Sigmoid colon (tissue), 4 donors: ENCODE results near the gene MTMR2.

Source experiments
- CTCF ChIP-seq, 4 experiments: fragments of 450-650 bp in 3 of 4; fragments of 200-600 bp in 1 of 4; IDR thresholded peaks; one replicate each; pipeline ENCODE4 v1.5.1; 2016 to 2019; ENCODE audit warnings: antibody characterized with exemption in 4 of 4, mild to moderate bottlenecking in 3 of 4, moderate library complexity in 2 of 4
- EP300 ChIP-seq, 4 donors: sonication (generic); formaldehyde crosslinking; IDR thresholded peaks; one replicate each; pipeline ENCODE4 v1.6.1; 2017; ENCODE audit warnings: antibody characterized with exemption in 4 of 4
- POLR2A ChIP-seq, 2 donors: fragments of 450-650 bp; IDR thresholded peaks; one replicate each; pipeline ENCODE4 v1.6.1; 2016; ENCODE audit warnings: antibody characterized with exemption in 2 of 2, mild to moderate bottlenecking in 2 of 2, moderate library complexity in 2 of 2
- POLR2AphosphoS5 ChIP-seq, 4 donors: sonication (generic); formaldehyde crosslinking; IDR thresholded peaks; one replicate each; pipeline ENCODE4 v1.6.1; 2017; ENCODE audit warnings: antibody characterized with exemption in 4 of 4

GRCh38 chr11:95793116-95793515 is 130.8 kb downstream of the MTMR2 start:
- TF ChIP-seq CTCF (IDR thresholded peaks at IDR 0.05) (no peak), POLR2AphosphoS5 (IDR thresholded peaks at IDR 0.05) (no peak), EP300 (IDR thresholded peaks at IDR 0.05) (no peak), POLR2A (IDR thresholded peaks at IDR 0.05) (no peak)
